Measurements from ENCODE around the gene PTPN21.

GRCh38 chr14:88493392-88494185, 61.2 kb downstream of the PTPN21 start:
- TF ChIP-seq, protein P1, sequence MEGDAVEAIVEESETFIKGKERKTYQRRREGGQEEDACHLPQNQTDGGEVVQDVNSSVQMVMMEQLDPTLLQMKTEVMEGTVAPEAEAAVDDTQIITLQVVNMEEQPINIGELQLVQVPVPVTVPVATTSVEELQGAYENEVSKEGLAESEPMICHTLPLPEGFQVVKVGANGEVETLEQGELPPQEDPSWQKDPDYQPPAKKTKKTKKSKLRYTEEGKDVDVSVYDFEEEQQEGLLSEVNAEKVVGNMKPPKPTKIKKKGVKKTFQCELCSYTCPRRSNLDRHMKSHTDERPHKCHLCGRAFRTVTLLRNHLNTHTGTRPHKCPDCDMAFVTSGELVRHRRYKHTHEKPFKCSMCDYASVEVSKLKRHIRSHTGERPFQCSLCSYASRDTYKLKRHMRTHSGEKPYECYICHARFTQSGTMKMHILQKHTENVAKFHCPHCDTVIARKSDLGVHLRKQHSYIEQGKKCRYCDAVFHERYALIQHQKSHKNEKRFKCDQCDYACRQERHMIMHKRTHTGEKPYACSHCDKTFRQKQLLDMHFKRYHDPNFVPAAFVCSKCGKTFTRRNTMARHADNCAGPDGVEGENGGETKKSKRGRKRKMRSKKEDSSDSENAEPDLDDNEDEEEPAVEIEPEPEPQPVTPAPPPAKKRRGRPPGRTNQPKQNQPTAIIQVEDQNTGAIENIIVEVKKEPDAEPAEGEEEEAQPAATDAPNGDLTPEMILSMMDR (IDR thresholded peaks at IDR 0.05), result no peak
- no peak for TF ChIP-seq EZH2 (IDR thresholded peaks at IDR 0.05)
- TF ChIP-seq EZH2phosphoT487 (IDR thresholded peaks at IDR 0.05), result no peak

Measured in neural progenitor cell (in vitro differentiated cells).